ENCODE results near the gene ANKS1B. TPM values are rescaled to one million over a fixed set of nuclear protein-coding genes. Genes with fewer than 3 reads are reported as not detected.

Gene ANKS1B
- polyA plus RNA-seq, 3 donors, result not detected

DNA sequence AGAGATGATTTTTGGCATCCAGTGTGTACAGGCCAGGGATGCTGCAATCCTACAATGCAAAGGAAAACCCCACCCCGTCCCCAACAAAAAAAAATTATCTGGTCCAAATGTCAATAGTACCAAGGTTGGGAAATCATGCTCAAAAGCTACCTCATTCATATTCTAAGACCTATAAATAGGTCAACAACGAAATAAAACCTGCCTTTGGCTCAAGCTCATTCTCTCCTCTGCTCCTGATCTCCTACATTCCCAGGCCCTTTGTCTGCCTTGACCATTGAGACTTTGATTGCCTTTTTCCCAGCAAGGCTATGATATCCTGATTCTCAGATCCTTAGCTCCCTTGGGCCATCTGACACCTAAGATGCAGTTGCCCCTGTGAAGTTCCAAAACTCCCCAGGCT lies 30.0 kb downstream of the ANKS1B start:
- H3K27me3 ChIP-seq (ENCODE audit: control insufficient read depth in 2 of 2, insufficient read depth in 2 of 2, low read length in 2 of 2), result no peaks in the 10 kb centered on the region
- no peak for TF ChIP-seq CTCF (IDR thresholded peaks at IDR 0.05)
- DNase-seq, result no peak
- H3K4me1 Mint-ChIP-seq, result no peaks in the 10 kb centered on the region
- no peak overlapping the region for H3K27ac ChIP-seq (ENCODE audit: low read depth in 1 of 2, low read length in 2 of 2)
- no peaks in the 10 kb centered on the region for H3K79me2 ChIP-seq (ENCODE audit: insufficient read depth, low read length)
- H2AFZ ChIP-seq (ENCODE audit: insufficient read depth, low read depth, low read length, poor library complexity, severe bottlenecking), result no peak overlapping the region
- H3K4me1 ChIP-seq (ENCODE audit: control insufficient read depth in 1 of 2, insufficient read depth in 2 of 2, low read length in 2 of 2), result no peaks in the 10 kb centered on the region
- 49% methylated on average over 2 of the region's 2 CpGs for WGBS (ENCODE audit: insufficient coverage)
- no peak overlapping the region for H3K27ac Mint-ChIP-seq
- peaks cover 0 to 2% (median 1%) of the 10 kb centered on the region in 3 donors for H3K27me3 Mint-ChIP-seq (ENCODE audit: low read depth in 3 of 3)
- H3K4me3 ChIP-seq (replicated peaks in 1 of 3; ENCODE audit: low read depth in 2 of 3, low read length in 3 of 3), result no peak overlapping the region
- H3K9me3 ChIP-seq (replicated peaks in 1 of 2; ENCODE audit: control insufficient read depth in 1 of 2, insufficient read depth in 1 of 2, low read length in 2 of 2), result no peaks in the 10 kb centered on the region
- intact Hi-C loops (cut with micrococcal nuclease), result no loop called here
- H4K20me1 ChIP-seq (ENCODE audit: insufficient read depth, low read length), result no peaks in the 10 kb centered on the region
- no peak overlapping the region for H3K4me2 ChIP-seq (replicated peaks; ENCODE audit: extremely low read depth, low read length, poor library complexity, severe bottlenecking)
- H3K36me3 Mint-ChIP-seq, result no peaks in the 10 kb centered on the region
- H3K9me3 Mint-ChIP-seq, result peaks cover 0 to 3% (median 0%) of the 10 kb centered on the region in 7 donors
- H3K4me3 Mint-ChIP-seq, result no peak overlapping the region
- no peaks in the 10 kb centered on the region for H3K36me3 ChIP-seq (replicated peaks in 1 of 2; ENCODE audit: control insufficient read depth in 1 of 2, insufficient read depth in 2 of 2, low read length in 2 of 2)
- no peak overlapping the region for H3K9ac ChIP-seq (ENCODE audit: insufficient read depth, low read length, poor library complexity, severe bottlenecking)

DNA sequence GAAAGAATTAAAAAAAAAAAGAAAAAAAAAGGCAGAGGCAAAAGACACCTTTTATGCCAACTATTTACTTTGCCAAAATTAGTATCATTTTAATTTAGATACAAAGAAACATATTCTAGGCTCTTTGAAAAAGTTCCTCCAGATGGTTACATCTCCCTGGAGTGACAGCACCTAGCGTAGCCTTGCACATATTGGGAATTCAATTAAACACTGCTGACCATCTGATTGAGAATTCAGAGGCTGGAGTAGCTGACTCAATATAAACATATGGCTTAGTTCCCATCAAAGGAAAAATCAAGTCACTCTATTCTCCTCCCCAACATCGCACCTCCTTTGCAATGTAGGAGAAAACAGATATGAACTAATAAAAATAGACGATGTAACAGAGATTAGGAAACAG lies 36.4 kb downstream of the ANKS1B start:
- H3K9ac ChIP-seq (ENCODE audit: insufficient read depth, low read length, poor library complexity, severe bottlenecking), result no peak overlapping the region
- peaks cover 1 to 6% (median 3%) of the 10 kb centered on the region in 3 donors for H3K27me3 Mint-ChIP-seq (ENCODE audit: low read depth in 3 of 3)
- intact Hi-C loops (cut with micrococcal nuclease), result no loop called here
- peaks cover 0 to 3% (median 2%) of the 10 kb centered on the region in 7 donors for H3K9me3 Mint-ChIP-seq
- no peak for DNase-seq
- 100% methylated on average over 1 of the region's 3 CpGs for WGBS (ENCODE audit: insufficient coverage)
- H3K27ac ChIP-seq (ENCODE audit: low read depth in 1 of 2, low read length in 2 of 2), result no peak overlapping the region
- TF ChIP-seq CTCF (IDR thresholded peaks at IDR 0.05), result no peak
- H2AFZ ChIP-seq (ENCODE audit: insufficient read depth, low read depth, low read length, poor library complexity, severe bottlenecking), result no peak overlapping the region
- no peak overlapping the region for H3K27ac Mint-ChIP-seq
- no peaks in the 10 kb centered on the region for H3K36me3 Mint-ChIP-seq
- H3K4me3 ChIP-seq (replicated peaks in 1 of 3; ENCODE audit: low read depth in 2 of 3, low read length in 3 of 3), result no peak overlapping the region
- no peaks in the 10 kb centered on the region for H3K27me3 ChIP-seq (ENCODE audit: control insufficient read depth in 2 of 2, insufficient read depth in 2 of 2, low read length in 2 of 2)
- H3K9me3 ChIP-seq (replicated peaks in 1 of 2; ENCODE audit: control insufficient read depth in 1 of 2, insufficient read depth in 1 of 2, low read length in 2 of 2), result no peaks in the 10 kb centered on the region
- no peaks in the 10 kb centered on the region for H3K36me3 ChIP-seq (replicated peaks in 1 of 2; ENCODE audit: control insufficient read depth in 1 of 2, insufficient read depth in 2 of 2, low read length in 2 of 2)
- no peaks in the 10 kb centered on the region for H3K4me1 ChIP-seq (ENCODE audit: control insufficient read depth in 1 of 2, insufficient read depth in 2 of 2, low read length in 2 of 2)
- H3K4me2 ChIP-seq (replicated peaks; ENCODE audit: extremely low read depth, low read length, poor library complexity, severe bottlenecking), result no peak overlapping the region
- no peak overlapping the region for H3K4me3 Mint-ChIP-seq
- H3K4me1 Mint-ChIP-seq, result no peaks in the 10 kb centered on the region
- no peaks in the 10 kb centered on the region for H4K20me1 ChIP-seq (ENCODE audit: insufficient read depth, low read length)
- H3K79me2 ChIP-seq (ENCODE audit: insufficient read depth, low read length), result no peaks in the 10 kb centered on the region

All from CD14-positive monocyte (primary cell).